Muscle of back (tissue), 11 donors: ENCODE results near the gene P4HB. TPM values are rescaled to one million over a fixed set of nuclear protein-coding genes. Genes with fewer than 3 reads are reported as not detected.

Source experiments
- DNase-seq, 3 donors: peaks; one replicate each; pipeline versions ENCODE4 v3.0.0 to v3.0.0-alpha.2; 2013
- polyA plus RNA-seq, 10 donors: library from polyadenylated mRNA; unstranded; fragments of 120-200 nt; gene quantifications; one replicate each; pipeline ENCODE4 v1.2.1, GENCODE V29; 2013; ENCODE audit not compliant: insufficient read length in 10 of 10

The P4HB gene
- polyA plus RNA-seq, 10 donors: 359 to 534 (median 424) TPM

- DNase-seq: no peak
These were observed 40.0 kb upstream of the P4HB start for GRCh38 chr17:81900181-81900820.

- no peak for DNase-seq
These were observed 39.3 kb upstream of the P4HB start for GRCh38 chr17:81899514-81900166.

GRCh38 chr17:81898885-81899284 is 38.5 kb upstream of the P4HB start:
- no peak for DNase-seq

- DNase-seq: peak in 1 of 3 donors; percentile 86
These were observed 37.9 kb upstream of the P4HB start for GRCh38 chr17:81898029-81898866.

- no peak for DNase-seq
These were observed 35.1 kb upstream of the P4HB start for GRCh38 chr17:81895400-81895799.

GRCh38 chr17:81891303-81891552 is 30.9 kb upstream of the P4HB start:
- no peak for DNase-seq

- peak in 1 of 3 donors; percentile 2 for DNase-seq
These were observed 30.3 kb upstream of the P4HB start for GRCh38 chr17:81890447-81891302.

GRCh38 chr17:81889602-81890001 is 29.3 kb upstream of the P4HB start:
- no peak for DNase-seq

GRCh38 chr17:81888988-81889595 is 28.8 kb upstream of the P4HB start:
- no peak for DNase-seq

- DNase-seq: no peak
These were observed 28.0 kb upstream of the P4HB start for GRCh38 chr17:81888105-81888987.

- DNase-seq: peak in 1 of 3 donors; percentile 5
These were observed 25.7 kb upstream of the P4HB start for GRCh38 chr17:81885869-81886548.

- peak in 1 of 3 donors; percentile 13 for DNase-seq
These were observed 25.1 kb upstream of the P4HB start for GRCh38 chr17:81885454-81885853.

GRCh38 chr17:81884968-81885367 is 24.6 kb upstream of the P4HB start:
- DNase-seq: no peak

GRCh38 chr17:81884520-81884919 is 24.2 kb upstream of the P4HB start:
- DNase-seq: peak in 1 of 3 donors; percentile 5

- no peak for DNase-seq
These were observed 18.8 kb upstream of the P4HB start for GRCh38 chr17:81879121-81879520.

GRCh38 chr17:81878294-81878693 is 18.0 kb upstream of the P4HB start:
- no peak for DNase-seq

GRCh38 chr17:81877569-81877968 is 17.2 kb upstream of the P4HB start:
- no peak for DNase-seq

- peak; percentile 89 to 96 (median 94) for DNase-seq
These were observed 11.3 kb upstream of the P4HB start for GRCh38 chr17:81871387-81872230.

- DNase-seq: no peak
These were observed 10.6 kb upstream of the P4HB start, which contains the start of gene ARHGDIA for GRCh38 chr17:81870981-81871386. Gene ARHGDIA, minus strand, starts transcription at chr17:81871337. Its CDS starts 1,407 bp downstream, at chr17:81869930.
